Vagina (tissue), 2 donors: ENCODE measurements around the gene IFI35. TPM values are rescaled to one million over a fixed set of nuclear protein-coding genes. Genes with fewer than 3 reads are reported as not detected.
"Not testable (repeated sequence)": the region's sequence is repeated elsewhere in the genome, so short reads cannot be mapped to it uniquely, and the experiment has no call there.

ENCODE experiments used
- DNase-seq, 2 donors: peaks; one replicate each; pipeline ENCODE4 v3.0.0-alpha.2; 2017; ENCODE audit errors: extremely low spot score in 2 of 2
- H3K27ac ChIP-seq: fragments of 200-600 bp; sonication (generic); one replicate; pipeline ENCODE4 v1.5.1; 2019
- H3K27me3 ChIP-seq: fragments of 200-600 bp; sonication (generic); one replicate; pipeline ENCODE4 v1.5.1; 2019
- H3K36me3 ChIP-seq, 2 donors: fragments of 200-600 bp; sonication (generic); one replicate each; pipeline ENCODE4 v1.5.1; 2017 to 2019
- H3K4me1 ChIP-seq: fragments of 200-600 bp; sonication (generic); one replicate; pipeline ENCODE4 v1.5.1; 2019
- H3K4me3 ChIP-seq, 2 donors: fragments of 200-600 bp; sonication (generic); 1 replicate in 1 of 2; 2 replicates in 1 of 2; pipeline ENCODE4 v1.5.1; 2016 to 2019
- H3K9me3 ChIP-seq: fragments of 200-600 bp; sonication (generic); one replicate; pipeline ENCODE4 v1.5.1; 2019
- CTCF ChIP-seq, 3 experiments: fragments of 450-650 bp in 2 of 3; fragments of 200-600 bp in 1 of 3; sonication (generic) in 1 of 3; IDR thresholded peaks; one replicate each; pipeline ENCODE4 v1.5.1; 2017 to 2019; ENCODE audit warnings: antibody characterized with exemption in 3 of 3, mild to moderate bottlenecking in 2 of 3, moderate library complexity in 2 of 3
- POLR2A ChIP-seq, 2 donors: fragments of 450-650 bp; IDR thresholded peaks; one replicate each; pipeline ENCODE4 v1.6.1; 2017; ENCODE audit warnings: antibody characterized with exemption in 2 of 2, mild to moderate bottlenecking in 2 of 2, moderate library complexity in 2 of 2
- POLR2AphosphoS5 ChIP-seq, 2 donors: sonication (generic); formaldehyde crosslinking; IDR thresholded peaks; one replicate each; pipeline ENCODE4 v1.9.0; 2017; ENCODE audit warnings: antibody characterized with exemption in 2 of 2, mild to moderate bottlenecking in 2 of 2, low read depth in 1 of 2; ENCODE audit not compliant: insufficient read depth in 1 of 2
- intact Hi-C: fragments of 100-400 bp; cut with DNase I; formaldehyde crosslinking; loops from one replicate; pipeline ENCODE4 v1.15.1; 2023
- total RNA-seq: library from RNA; depleted of rRNA; stranded (reverse); fragments of >200 nt; gene quantifications from one replicate; pipeline ENCODE4 v1.2.3, GENCODE V29; 2016

IFI35 gene
- total RNA-seq, 1 donor from 2014 or later, result 15.2 TPM

- intact Hi-C loops, result no loop called here
- H3K36me3 ChIP-seq, result no peaks in the 10 kb centered on the region
- H3K9me3 ChIP-seq, result no peaks in the 10 kb centered on the region
- no peak for DNase-seq
- H3K27me3 ChIP-seq, result no peaks in the 10 kb centered on the region
- TF ChIP-seq POLR2AphosphoS5 (IDR thresholded peaks at IDR 0.05; ENCODE audit: insufficient read depth in 1 of 2, low read depth in 1 of 2) (no peak), CTCF (IDR thresholded peaks at IDR 0.05) (no peak), POLR2A (IDR thresholded peaks at IDR 0.05) (no peak)
- H3K4me3 ChIP-seq, result no peak overlapping the region
- H3K27ac ChIP-seq, result no peak overlapping the region
- no peaks in the 10 kb centered on the region for H3K4me1 ChIP-seq
These were observed 35.0 kb upstream of the IFI35 start for GRCh38 chr17:42971589-42971988.

- intact Hi-C loops, H3K27ac ChIP-seq: not testable (repeated sequence)
These were observed 33.3 kb upstream of the IFI35 start for GRCh38 chr17:42973323-42973722.

GRCh38 chr17:42975265-42975664 is 31.3 kb upstream of the IFI35 start:
- TF ChIP-seq POLR2A (IDR thresholded peaks at IDR 0.05), result no peak
- no peak for TF ChIP-seq POLR2AphosphoS5 (IDR thresholded peaks at IDR 0.05; ENCODE audit: insufficient read depth in 1 of 2, low read depth in 1 of 2)
- TF ChIP-seq CTCF (IDR thresholded peaks at IDR 0.05), result no peak

More at GRCh38 chr17:42973323-42973722, 33.3 kb upstream of the IFI35 start:
- H3K4me3 ChIP-seq, DNase-seq, H3K36me3 ChIP-seq, H3K4me1 ChIP-seq, H3K27me3 ChIP-seq, H3K9me3 ChIP-seq: not testable (repeated sequence)

GRCh38 chr17:42975701-42976100 is 30.9 kb upstream of the IFI35 start:
- intact Hi-C loops, H3K27ac ChIP-seq: not testable (repeated sequence)

More at GRCh38 chr17:42975265-42975664, 31.3 kb upstream of the IFI35 start:
- Histone ChIP-seq H3K36me3 (no peaks in the 10 kb centered on the region), H3K9me3 (no peaks in the 10 kb centered on the region), H3K4me1 (peaks cover 9% of the 10 kb centered on the region), H3K27ac (no peak overlapping the region), H3K4me3 (no peak overlapping the region), H3K27me3 (no peaks in the 10 kb centered on the region)
- intact Hi-C loops, result no loop called here
- no peak for DNase-seq

GRCh38 chr17:42979511-42980273 is 26.9 kb upstream of the IFI35 start, which contains the start of gene PTGES3L:
TSS of gene PTGES3L (minus strand) at chr17:42980080. CDS start at chr17:42980053, 27 bp downstream.
- H3K9me3 ChIP-seq, result no peaks in the 10 kb centered on the region
- no peaks in the 10 kb centered on the region for H3K36me3 ChIP-seq
- TF ChIP-seq CTCF (IDR thresholded peaks at IDR 0.05), result no peak
- no peak for TF ChIP-seq POLR2AphosphoS5 (IDR thresholded peaks at IDR 0.05; ENCODE audit: insufficient read depth in 1 of 2, low read depth in 1 of 2)
- no peak for TF ChIP-seq POLR2A (IDR thresholded peaks at IDR 0.05)
- no peak for DNase-seq
- peak within 1 kb of the TSS; percentile 68 for H3K27ac ChIP-seq
- no peaks in the 10 kb centered on the region for H3K27me3 ChIP-seq
- intact Hi-C loops, result no loop called here
- H3K4me3 ChIP-seq, result peak within 1 kb of the TSS; percentile 77 to 88
- peaks cover 26% of the 10 kb centered on the region for H3K4me1 ChIP-seq

More at GRCh38 chr17:42975701-42976100, 30.9 kb upstream of the IFI35 start:
- not testable (repeated sequence) for DNase-seq, H3K9me3 ChIP-seq, H3K4me3 ChIP-seq, H3K27me3 ChIP-seq, H3K36me3 ChIP-seq
- H3K4me1 ChIP-seq, result peaks cover 10% of the 10 kb centered on the region

- DNase-seq, result no peak
- intact Hi-C loops, result no loop called here
- Histone ChIP-seq H3K4me1 (peaks cover 26% of the 10 kb centered on the region), H3K4me3 (peak within 1 kb of the TSS; percentile 77 to 88), H3K9me3 (no peaks in the 10 kb centered on the region), H3K36me3 (no peaks in the 10 kb centered on the region), H3K27me3 (no peaks in the 10 kb centered on the region), H3K27ac (peak within 1 kb of the TSS; percentile 68)
- TF ChIP-seq POLR2A (IDR thresholded peaks at IDR 0.05), result no peak
- peak; percentile 66 to 77 for TF ChIP-seq POLR2AphosphoS5 (IDR thresholded peaks at IDR 0.05; ENCODE audit: insufficient read depth in 1 of 2, low read depth in 1 of 2)
These were observed 26.3 kb upstream of the IFI35 start, which contains the start of gene RUNDC1 for GRCh38 chr17:42980274-42980765. TSS of gene RUNDC1 (plus strand) at chr17:42980565. CDS start at chr17:42980577, 12 bp downstream.
